HG02938 (cell line): ENCODE data around the gene OSMR.

Experiments
- ATAC-seq: cut with Tn5 transposase; IDR thresholded peaks from one replicate; pipeline ENCODE4 v1.9.1; 2021; ENCODE audit warnings: mild to moderate bottlenecking, moderate library complexity; ENCODE audit not compliant: unreplicated experiment

Gene OSMR

DNA sequence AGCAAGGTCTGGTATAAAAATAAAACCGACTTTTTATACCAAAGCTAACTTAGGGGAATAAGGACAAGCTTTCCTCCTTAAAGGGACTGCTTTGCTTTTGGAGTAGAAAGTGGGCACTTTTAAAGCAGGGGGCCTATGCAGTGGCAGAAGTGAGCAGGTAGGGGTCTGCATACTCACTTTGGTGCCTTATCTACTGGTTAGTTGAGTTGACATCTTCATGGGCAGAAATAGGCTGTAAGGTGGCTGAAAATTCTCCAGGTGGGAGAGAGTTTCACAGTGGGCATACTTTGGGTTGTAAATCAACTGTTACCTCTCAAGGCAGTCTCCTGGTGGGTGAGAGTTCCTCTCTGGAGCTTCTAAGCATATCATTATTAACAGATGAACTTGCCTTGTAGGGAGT, 24.8 kb downstream of the OSMR start:
- ATAC-seq = no peak

GRCh38 chr5:38871058-38871605, 25.3 kb downstream of the OSMR start:
- no peak for ATAC-seq

DNA sequence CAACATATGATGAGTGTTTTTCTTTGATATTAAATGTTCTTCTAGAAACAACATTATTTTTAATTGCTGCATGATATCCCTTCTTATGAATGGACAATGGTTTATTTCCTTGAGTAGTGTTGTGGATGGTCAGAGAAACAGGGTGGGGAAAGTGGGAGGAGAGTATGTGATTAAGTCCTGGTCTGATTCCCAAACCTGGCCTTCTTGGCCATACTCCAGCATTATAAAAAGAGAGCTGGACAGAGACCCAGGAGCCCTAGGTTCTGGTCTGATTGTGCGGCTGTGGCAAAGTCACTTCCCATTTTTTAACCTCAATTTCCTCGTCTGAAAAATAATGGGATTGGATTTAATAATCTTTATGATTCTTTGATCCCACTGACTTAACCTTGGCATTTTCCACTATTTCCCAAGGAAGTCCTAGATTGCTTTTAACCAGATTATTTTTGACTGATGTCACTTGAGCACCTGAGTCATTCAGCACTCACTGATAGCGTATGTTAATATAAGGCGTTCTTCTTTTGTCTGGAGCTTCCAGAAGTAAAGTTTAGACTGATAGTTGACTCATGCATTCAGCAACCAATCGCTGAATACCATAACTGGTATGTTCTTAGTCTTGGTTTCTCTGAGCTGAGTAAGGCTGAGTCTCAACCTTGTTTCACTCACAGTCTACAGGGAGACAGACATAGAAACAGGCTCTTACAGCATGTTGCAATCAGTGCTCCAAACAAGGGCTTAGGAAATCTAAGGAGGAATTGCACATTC, 26.2 kb downstream of the OSMR start:
- no peak for ATAC-seq

DNA sequence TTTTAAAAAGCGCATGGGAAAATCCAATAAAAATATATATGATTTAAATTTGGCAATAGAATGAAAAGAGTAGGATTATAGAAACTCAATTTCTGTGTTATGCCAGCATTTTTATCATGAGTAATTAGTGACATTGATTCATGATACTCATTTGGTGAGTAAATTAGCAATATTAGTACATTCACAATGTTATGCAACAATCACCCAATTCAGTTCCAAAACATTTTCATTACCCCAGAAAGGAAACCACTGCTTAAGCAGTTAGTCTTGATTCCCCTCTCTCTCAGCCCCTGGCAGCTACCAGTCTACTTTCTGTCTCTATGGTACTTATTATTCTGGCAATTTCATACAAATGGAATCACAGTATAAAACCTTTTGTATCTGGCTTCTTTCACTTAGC, 27.0 kb downstream of the OSMR start:
- no peak for ATAC-seq

DNA sequence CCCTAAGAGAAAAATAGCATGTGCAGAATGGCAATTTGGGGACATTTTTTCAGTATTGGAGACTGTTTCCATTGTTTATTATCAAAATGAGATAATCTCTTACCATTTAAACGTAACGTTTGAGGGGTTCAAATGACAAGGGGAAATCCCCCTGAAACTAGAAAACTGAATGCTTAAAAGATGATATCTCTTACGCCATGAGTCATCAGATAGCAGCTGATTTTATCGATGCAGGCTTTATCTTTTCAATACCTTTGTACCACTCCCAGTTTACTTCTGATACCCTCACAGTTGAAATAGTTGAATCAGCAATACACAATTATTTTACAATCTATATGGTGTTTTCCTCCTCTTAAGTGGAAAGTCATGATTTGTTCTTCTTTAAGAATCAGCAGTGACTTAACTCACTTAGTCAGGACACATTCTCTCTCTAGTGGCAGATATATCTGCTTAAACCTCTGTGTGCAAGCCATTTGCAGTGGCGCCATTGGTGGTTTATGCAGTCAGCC, 29.2 kb downstream of the OSMR start:
- ATAC-seq = no peak

- no peak for ATAC-seq
Measured at GRCh38 chr5:38878391-38879077, 32.7 kb downstream of the OSMR start.

- no peak for ATAC-seq
Measured at GRCh38 chr5:38879078-38879460, 33.3 kb downstream of the OSMR start.

GRCh38 chr5:38883842-38884241, 38.0 kb downstream of the OSMR start:
- ATAC-seq = no peak

- no peak for ATAC-seq
Measured at GRCh38 chr5:38885208-38885607, 39.4 kb downstream of the OSMR start.

DNA sequence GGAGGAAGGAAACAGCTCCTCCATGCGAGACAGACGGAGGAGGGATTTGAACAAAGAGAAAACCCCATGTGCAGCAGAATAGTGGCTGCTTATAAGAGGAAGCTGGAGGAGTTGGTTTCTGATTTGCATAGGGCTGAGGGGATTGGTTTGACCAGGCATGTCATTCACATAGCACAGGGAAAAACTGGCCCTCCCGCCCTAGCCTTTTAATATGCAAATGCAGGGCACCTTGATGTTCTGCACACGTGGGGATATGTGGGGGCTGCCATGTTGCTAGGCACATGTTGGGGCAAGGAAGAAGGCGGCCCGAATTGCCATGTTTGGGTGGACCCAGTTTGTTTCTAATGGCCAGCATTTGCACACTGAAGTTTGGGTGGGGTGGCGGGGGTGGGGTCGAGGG, 42.2 kb downstream of the OSMR start:
- ATAC-seq = no peak

GRCh38 chr5:38889424-38889823, 43.6 kb downstream of the OSMR start:
- ATAC-seq = no peak

DNA sequence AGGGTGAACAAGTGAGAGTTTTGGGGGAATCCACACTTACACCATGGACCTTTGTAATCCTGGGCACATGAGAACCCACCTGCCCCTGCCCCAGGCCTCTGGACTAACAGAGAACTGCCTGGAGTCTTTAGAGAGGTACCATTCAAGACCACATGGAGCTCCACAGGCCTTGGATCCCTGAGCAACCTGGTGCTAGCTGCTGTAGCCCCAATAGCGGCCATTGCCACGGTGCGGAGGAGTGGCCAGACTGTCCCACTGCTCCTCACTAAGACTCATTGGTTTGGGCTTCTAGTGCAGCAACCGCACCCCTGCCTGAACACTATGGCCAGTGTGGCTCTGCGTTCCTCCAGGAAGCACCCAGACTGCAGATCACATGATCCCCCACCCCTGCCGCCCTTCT, 45.8 kb downstream of the OSMR start:
- no peak for ATAC-seq

- no peak for ATAC-seq
Measured at GRCh38 chr5:38892363-38892762, 46.6 kb downstream of the OSMR start.

DNA sequence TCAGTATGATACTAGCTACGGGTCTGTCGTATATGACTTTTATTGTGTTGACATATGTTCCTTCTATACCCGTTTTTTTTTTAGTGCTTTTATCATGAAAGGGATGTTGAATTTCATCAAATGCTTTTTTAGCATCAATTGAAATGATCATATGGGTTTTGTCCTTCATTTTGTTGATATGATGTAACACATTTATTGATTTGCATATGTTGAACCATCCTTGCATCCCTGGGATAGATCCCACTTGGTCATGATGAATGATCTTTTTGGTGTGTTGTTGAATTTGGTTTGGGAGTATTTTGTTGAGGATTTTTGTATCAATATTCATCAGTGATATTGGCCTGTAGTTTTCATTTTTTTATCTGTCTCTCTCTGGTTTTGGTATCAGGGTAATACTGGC, 50.9 kb downstream of the OSMR start:
- no peak for ATAC-seq

DNA sequence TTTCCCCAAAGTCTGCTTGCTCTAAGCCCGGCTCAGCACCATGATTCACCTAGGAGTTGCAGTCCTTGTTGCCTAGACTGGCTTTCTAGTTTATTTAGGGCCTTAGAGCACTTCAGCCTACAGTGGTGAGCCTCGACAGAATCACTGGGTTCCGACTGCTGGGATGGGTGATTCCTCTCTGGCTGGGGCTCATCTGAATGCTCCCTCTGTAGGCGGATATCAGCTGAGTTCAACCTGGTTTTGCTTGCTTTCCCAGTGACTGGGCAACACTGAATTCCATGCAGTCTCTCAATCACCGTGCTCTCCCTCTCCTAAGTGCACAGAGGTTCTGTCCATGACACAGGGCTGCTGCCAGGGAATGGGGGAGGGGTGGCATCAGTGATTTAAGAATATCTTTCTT, 54.1 kb downstream of the OSMR start:
- ATAC-seq = no peak

GRCh38 chr5:38905516-38905915, 59.7 kb downstream of the OSMR start:
- ATAC-seq = no peak

DNA sequence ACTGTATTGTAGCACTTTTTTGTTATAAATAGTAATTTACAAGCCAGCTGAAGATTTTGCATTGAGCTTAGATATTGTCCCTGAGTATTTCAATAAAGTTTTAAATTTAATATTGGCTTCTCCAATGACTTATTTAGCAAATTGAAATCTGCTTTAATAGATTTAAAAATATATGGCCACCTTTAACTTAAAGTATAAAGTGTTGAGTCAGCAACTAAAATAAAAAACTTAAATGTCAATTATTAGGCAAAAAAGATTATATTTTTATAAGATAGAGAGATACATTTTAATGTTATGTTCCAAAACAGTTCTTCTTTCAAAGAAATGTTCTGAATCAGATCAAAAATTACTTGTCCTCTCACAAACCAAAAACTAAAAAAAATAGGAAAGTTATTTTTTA, 60.7 kb downstream of the OSMR start:
- no peak for ATAC-seq

- ATAC-seq = no peak
Measured at GRCh38 chr5:38911933-38912332, 66.1 kb downstream of the OSMR start.

DNA sequence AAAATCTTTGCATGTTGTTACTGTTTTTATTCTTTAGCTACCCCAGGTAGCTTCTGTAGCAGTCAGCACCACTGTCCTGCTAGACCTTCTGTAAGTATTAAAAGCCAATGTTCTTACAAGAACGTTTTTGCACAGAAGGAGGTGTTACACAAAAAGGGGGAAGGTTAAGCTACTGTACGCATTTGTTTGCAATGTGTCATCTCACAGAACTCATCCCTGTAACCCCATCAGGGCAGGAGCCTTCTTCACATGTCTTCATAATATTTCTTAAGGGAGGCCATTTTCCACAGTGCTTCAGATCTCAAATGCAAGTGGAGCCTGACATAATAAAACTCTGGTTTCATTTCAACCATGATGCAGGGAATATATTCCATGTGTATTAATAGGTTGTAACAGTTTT, 67.9 kb downstream of the OSMR start:
- ATAC-seq = no peak

- no peak for ATAC-seq
Measured at GRCh38 chr5:38916802-38917201, 71.0 kb downstream of the OSMR start.

DNA sequence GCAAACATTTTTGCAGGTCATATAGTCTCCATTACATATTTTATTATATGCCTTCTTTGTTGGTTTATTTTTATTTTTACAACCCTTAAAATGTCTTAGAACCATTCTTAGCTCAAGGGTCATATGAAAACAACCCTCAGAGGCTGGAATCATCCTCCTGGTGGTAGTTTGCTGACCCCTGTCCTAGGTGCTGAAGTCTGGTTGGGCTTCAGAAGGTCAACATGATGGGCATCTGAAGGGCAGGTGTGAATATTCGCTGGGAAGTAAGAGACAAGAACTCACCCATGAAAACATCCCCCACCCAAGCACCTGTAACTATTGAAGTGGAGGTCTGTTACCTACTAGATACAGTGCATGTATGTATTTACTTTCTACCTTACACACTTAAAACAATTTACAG, 75.4 kb downstream of the OSMR start:
- no peak for ATAC-seq

DNA sequence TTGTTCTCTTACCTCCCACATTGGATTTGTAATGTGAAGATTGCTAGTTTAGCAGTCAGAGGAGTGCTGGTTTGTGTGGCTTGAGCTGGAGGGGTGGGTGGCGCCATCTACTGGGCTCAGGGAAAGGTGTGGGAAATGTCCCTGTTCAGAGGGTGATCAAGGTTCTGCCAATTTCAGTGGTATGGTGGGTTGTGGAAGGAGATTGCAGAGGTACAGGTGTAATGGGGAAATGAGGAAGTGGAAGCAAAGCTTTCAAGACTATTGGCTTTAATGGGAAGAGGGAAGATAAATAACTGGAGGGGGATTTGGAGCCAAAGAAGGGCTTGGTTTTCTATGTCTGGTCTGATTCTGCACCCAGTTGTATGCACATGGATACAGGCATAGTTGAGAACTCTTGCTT, 76.4 kb downstream of the OSMR start:
- ATAC-seq = no peak
